ENCODE measurements around the gene TOM1. TPM values are rescaled to one million over a fixed set of nuclear protein-coding genes. Genes with fewer than 3 reads are reported as not detected.

Gene TOM1
- total and polyA plus RNA-seq, 2 of the 13 experiments (the other 11 are each of a cell fraction or from before 2014, with no cell fraction given): 30.8 to 87.3 TPM

- TF ChIP-seq, protein P1, sequence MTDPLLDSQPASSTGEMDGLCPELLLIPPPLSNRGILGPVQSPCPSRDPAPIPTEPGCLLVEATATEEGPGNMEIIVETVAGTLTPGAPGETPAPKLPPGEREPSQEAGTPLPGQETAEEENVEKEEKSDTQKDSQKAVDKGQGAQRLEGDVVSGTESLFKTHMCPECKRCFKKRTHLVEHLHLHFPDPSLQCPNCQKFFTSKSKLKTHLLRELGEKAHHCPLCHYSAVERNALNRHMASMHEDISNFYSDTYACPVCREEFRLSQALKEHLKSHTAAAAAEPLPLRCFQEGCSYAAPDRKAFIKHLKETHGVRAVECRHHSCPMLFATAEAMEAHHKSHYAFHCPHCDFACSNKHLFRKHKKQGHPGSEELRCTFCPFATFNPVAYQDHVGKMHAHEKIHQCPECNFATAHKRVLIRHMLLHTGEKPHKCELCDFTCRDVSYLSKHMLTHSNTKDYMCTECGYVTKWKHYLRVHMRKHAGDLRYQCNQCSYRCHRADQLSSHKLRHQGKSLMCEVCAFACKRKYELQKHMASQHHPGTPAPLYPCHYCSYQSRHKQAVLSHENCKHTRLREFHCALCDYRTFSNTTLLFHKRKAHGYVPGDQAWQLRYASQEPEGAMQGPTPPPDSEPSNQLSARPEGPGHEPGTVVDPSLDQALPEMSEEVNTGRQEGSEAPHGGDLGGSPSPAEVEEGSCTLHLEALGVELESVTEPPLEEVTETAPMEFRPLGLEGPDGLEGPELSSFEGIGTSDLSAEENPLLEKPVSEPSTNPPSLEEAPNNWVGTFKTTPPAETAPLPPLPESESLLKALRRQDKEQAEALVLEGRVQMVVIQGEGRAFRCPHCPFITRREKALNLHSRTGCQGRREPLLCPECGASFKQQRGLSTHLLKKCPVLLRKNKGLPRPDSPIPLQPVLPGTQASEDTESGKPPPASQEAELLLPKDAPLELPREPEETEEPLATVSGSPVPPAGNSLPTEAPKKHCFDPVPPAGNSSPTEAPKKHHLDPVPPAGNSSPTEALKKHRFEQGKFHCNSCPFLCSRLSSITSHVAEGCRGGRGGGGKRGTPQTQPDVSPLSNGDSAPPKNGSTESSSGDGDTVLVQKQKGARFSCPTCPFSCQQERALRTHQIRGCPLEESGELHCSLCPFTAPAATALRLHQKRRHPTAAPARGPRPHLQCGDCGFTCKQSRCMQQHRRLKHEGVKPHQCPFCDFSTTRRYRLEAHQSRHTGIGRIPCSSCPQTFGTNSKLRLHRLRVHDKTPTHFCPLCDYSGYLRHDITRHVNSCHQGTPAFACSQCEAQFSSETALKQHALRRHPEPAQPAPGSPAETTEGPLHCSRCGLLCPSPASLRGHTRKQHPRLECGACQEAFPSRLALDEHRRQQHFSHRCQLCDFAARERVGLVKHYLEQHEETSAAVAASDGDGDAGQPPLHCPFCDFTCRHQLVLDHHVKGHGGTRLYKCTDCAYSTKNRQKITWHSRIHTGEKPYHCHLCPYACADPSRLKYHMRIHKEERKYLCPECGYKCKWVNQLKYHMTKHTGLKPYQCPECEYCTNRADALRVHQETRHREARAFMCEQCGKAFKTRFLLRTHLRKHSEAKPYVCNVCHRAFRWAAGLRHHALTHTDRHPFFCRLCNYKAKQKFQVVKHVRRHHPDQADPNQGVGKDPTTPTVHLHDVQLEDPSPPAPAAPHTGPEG (CRISPR knock-in tag; IDR thresholded peaks at IDR 0.05): no peak; the same call in 1 of the 2 replicates
- TF ChIP-seq SNAPC4 (CRISPR knock-in tag; IDR thresholded peaks at IDR 0.05): 0 out of 2 replicates have a peak, but pooled peaks have one; percentile 46
Measured at GRCh38 chr22:35299217-35299672, 449 bp upstream of the TOM1 start (continued).
